IPS DF 6.9 (cell line): ENCODE measurements around the gene EPN3.

Source experiments
- DNase-seq: peaks from one replicate; pipeline ENCODE4 v3.0.0-alpha.2; 2013; ENCODE audit warnings: low read depth, low spot score
- H3K27ac ChIP-seq: one replicate; pipeline ENCODE4 v1.5.1; 2013; ENCODE audit warnings: low read length, control low read depth
- H3K27me3 ChIP-seq: 2 replicates; pipeline ENCODE4 v1.6.1; 2013; ENCODE audit warnings: mild to moderate bottlenecking, low read length; ENCODE audit not compliant: control insufficient read depth, insufficient read depth
- H3K36me3 ChIP-seq: 2 replicates; pipeline ENCODE4 v1.6.1; 2013; ENCODE audit warnings: low read length; ENCODE audit not compliant: control insufficient read depth, insufficient read depth
- H3K4me1 ChIP-seq: 2 replicates; pipeline ENCODE4 v1.6.1; 2013; ENCODE audit warnings: low read length; ENCODE audit not compliant: control insufficient read depth, insufficient read depth
- H3K4me3 ChIP-seq: 2 replicates; pipeline ENCODE4 v1.5.1; 2013; ENCODE audit warnings: mild to moderate bottlenecking, low read length
- H3K9me3 ChIP-seq: 2 replicates; pipeline ENCODE4 v1.6.1; 2013; ENCODE audit warnings: low read length, inconsistent platforms; ENCODE audit not compliant: control insufficient read depth, insufficient read depth
- WGBS: extraction: QIAGEN DNeasy Blood & Tissue Kit; methylation state at CpG from one replicate; pipeline ENCODE4 v1.1.7; 2013; ENCODE audit warnings: mixed read lengths, missing lambda C conversion rate; ENCODE audit not compliant: insufficient read length, insufficient coverage; 5-methylcytosine and 5-hydroxymethylcytosine counted together

EPN3 gene

GRCh38 chr17:50541716-50542688 is 9.5 kb downstream of the EPN3 start:
- no peak for DNase-seq
- WGBS: no CpG with 5 or more reads among the region's 82 CpGs
- Histone ChIP-seq H3K27me3 (no peaks in the 10 kb centered on the region), H3K36me3 (no peaks in the 10 kb centered on the region), H3K4me3 (peak overlapping the region; percentile 71; the same call in 1 of the 2 replicates), H3K27ac (no peak overlapping the region), H3K9me3 (no peaks in the 10 kb centered on the region), H3K4me1 (peaks cover 3% of the 10 kb centered on the region; the same call in 1 of the 2 replicates)

- H3K4me1 ChIP-seq: peaks cover 5% of the 10 kb centered on the region; the same call in 1 of the 2 replicates
- H3K27me3 ChIP-seq: no peaks in the 10 kb centered on the region
- H3K36me3 ChIP-seq: no peaks in the 10 kb centered on the region
- H3K9me3 ChIP-seq: no peaks in the 10 kb centered on the region
- DNase-seq: no peak
- no CpG with 5 or more reads among the region's 16 CpGs for WGBS
- no peak overlapping the region for H3K4me3 ChIP-seq
- H3K27ac ChIP-seq: no peak overlapping the region
These were observed 10.6 kb downstream of the EPN3 start for GRCh38 chr17:50542795-50543774.

- Histone ChIP-seq H3K9me3 (no peaks in the 10 kb centered on the region), H3K27ac (no peak overlapping the region), H3K4me3 (no peak overlapping the region), H3K36me3 (no peaks in the 10 kb centered on the region), H3K4me1 (peaks cover 5% of the 10 kb centered on the region; the same call in 1 of the 2 replicates), H3K27me3 (no peaks in the 10 kb centered on the region)
- DNase-seq: no peak
- no CpG with 5 or more reads among the region's 7 CpGs for WGBS
These were observed 12.0 kb downstream of the EPN3 start for GRCh38 chr17:50544516-50544915.

- no CpG with 5 or more reads among the region's 8 CpGs for WGBS
- no peaks in the 10 kb centered on the region for H3K36me3 ChIP-seq
- no peak for DNase-seq
- H3K4me1 ChIP-seq: peaks cover 5% of the 10 kb centered on the region; the same call in 1 of the 2 replicates
- no peaks in the 10 kb centered on the region for H3K27me3 ChIP-seq
- H3K27ac ChIP-seq: no peak overlapping the region
- no peak overlapping the region for H3K4me3 ChIP-seq
- no peaks in the 10 kb centered on the region for H3K9me3 ChIP-seq
These were observed 12.8 kb downstream of the EPN3 start for GRCh38 chr17:50545311-50545710.

- Histone ChIP-seq H3K4me3 (no peak overlapping the region), H3K4me1 (peaks cover 5% of the 10 kb centered on the region; the same call in 1 of the 2 replicates), H3K27me3 (no peaks in the 10 kb centered on the region), H3K27ac (no peak overlapping the region), H3K9me3 (no peaks in the 10 kb centered on the region), H3K36me3 (no peaks in the 10 kb centered on the region)
- no CpG with 5 or more reads among the region's 4 CpGs for WGBS
- no peak for DNase-seq
These were observed 14.1 kb downstream of the EPN3 start for GRCh38 chr17:50546701-50547034.

GRCh38 chr17:50547035-50547735 is 14.7 kb downstream of the EPN3 start, which contains the start of gene SPATA20:
TSS of gene SPATA20 (plus strand) at chr17:50547174. CDS start at chr17:50547209, 35 bp downstream.
- no peak within 1 kb of the TSS for H3K27ac ChIP-seq
- H3K9me3 ChIP-seq: no peaks in the 10 kb centered on the region
- WGBS: no CpG with 5 or more reads among the region's 42 CpGs
- H3K27me3 ChIP-seq: no peaks in the 10 kb centered on the region
- no peak for DNase-seq
- H3K4me1 ChIP-seq: peaks cover 5% of the 10 kb centered on the region; the same call in 1 of the 2 replicates
- no peaks in the 10 kb centered on the region for H3K36me3 ChIP-seq
- H3K4me3 ChIP-seq: peak within 1 kb of the TSS; percentile 59; the same call in 1 of the 2 replicates

- Histone ChIP-seq H3K36me3 (no peaks in the 10 kb centered on the region), H3K9me3 (no peaks in the 10 kb centered on the region), H3K4me3 (no peak overlapping the region), H3K27me3 (no peaks in the 10 kb centered on the region), H3K4me1 (peaks cover 4% of the 10 kb centered on the region; the same call in 1 of the 2 replicates), H3K27ac (no peak overlapping the region)
- no CpG with 5 or more reads among the region's 5 CpGs for WGBS
- DNase-seq: no peak
These were observed 15.2 kb downstream of the EPN3 start for GRCh38 chr17:50547736-50548083.

GRCh38 chr17:50548831-50549230 is 16.3 kb downstream of the EPN3 start:
- no CpG with 5 or more reads among the region's 18 CpGs for WGBS
- no peak overlapping the region for H3K4me3 ChIP-seq
- H3K9me3 ChIP-seq: no peaks in the 10 kb centered on the region
- H3K27ac ChIP-seq: no peak overlapping the region
- H3K36me3 ChIP-seq: no peaks in the 10 kb centered on the region
- 0 out of 2 replicates have a peak, but pooled peaks cover 2% of the 10 kb centered on the region for H3K4me1 ChIP-seq
- H3K27me3 ChIP-seq: no peaks in the 10 kb centered on the region
- DNase-seq: no peak

GRCh38 chr17:50549256-50549941 is 16.9 kb downstream of the EPN3 start:
- DNase-seq: no peak

More at GRCh38 chr17:50549256-50549941, 16.9 kb downstream of the EPN3 start:
- no peaks in the 10 kb centered on the region for H3K36me3 ChIP-seq
- H3K4me1 ChIP-seq: 0 out of 2 replicates have a peak, but pooled peaks cover 2% of the 10 kb centered on the region
- no peaks in the 10 kb centered on the region for H3K27me3 ChIP-seq
- no CpG with 5 or more reads among the region's 19 CpGs for WGBS
- no peaks in the 10 kb centered on the region for H3K9me3 ChIP-seq
- no peak overlapping the region for H3K27ac ChIP-seq
- no peak overlapping the region for H3K4me3 ChIP-seq
